GM13976 (cell line): Measurements from ENCODE around the gene FFAR1.

Source experiments
- DNase-seq: peaks from one replicate; pipeline ENCODE4 v3.0.0; 2012; ENCODE audit warnings: low spot score
- CTCF ChIP-seq: IDR thresholded peaks from 2 replicates; pipeline ENCODE4 v1.5.1; 2012; ENCODE audit warnings: borderline replicate concordance, mild to moderate bottlenecking; ENCODE audit not compliant: insufficient read depth; ENCODE audit errors: extremely low read depth, missing control alignments, control extremely low read depth
- in situ Hi-C: fragments of 300-500 bp; cut with MboI; formaldehyde crosslinking; loops from one replicate; pipeline ENCODE4 v1.12.0; 2022; ENCODE audit warnings: low sequenced_read_pairs, mixed read lengths, inconsistent platforms; ENCODE audit not compliant: unreplicated experiment

FFAR1 gene

GRCh38 chr19:35309481-35310279 is 38.0 kb upstream of the FFAR1 start:
- peak; percentile 17 for DNase-seq
- TF ChIP-seq CTCF, result no peak
- in situ Hi-C loops, result no loop called here

- in situ Hi-C loops, result no loop called here
- TF ChIP-seq CTCF, result no peak
Observed at GRCh38 chr19:35310331-35310730, 37.4 kb upstream of the FFAR1 start.

GRCh38 chr19:35310811-35311465 is 36.8 kb upstream of the FFAR1 start:
- no peak for DNase-seq
- no peak for TF ChIP-seq CTCF
- in situ Hi-C loops, result no loop called here

More at GRCh38 chr19:35310331-35310730, 37.4 kb upstream of the FFAR1 start:
- DNase-seq, result no peak

GRCh38 chr19:35311901-35312665 is 35.6 kb upstream of the FFAR1 start:
- no peak for DNase-seq
- in situ Hi-C loops, result no loop called here
- TF ChIP-seq CTCF, result no peak

DNA sequence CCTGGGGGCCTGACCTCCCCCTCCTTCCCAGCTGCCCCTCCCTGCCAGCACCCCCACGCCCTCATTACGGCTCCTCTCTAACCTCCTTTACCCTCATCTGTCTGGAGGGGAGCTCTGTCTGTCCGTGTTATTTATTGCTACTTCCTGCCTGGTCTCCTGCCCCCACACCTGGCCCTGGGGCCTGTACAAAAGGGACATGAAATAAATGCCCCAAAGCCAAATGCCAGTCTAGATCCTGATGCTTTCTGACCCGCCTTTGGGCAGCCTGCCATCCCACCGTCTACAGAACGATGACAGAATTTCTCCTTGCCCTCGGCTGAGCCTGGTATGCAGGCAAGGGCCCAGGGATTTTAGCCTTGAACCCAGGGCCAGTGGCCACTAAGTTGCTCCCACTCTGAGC is 34.1 kb upstream of the FFAR1 start:
- in situ Hi-C loops, result no loop called here
- DNase-seq, result no peak

More for the DNA sequence above, 34.1 kb upstream of the FFAR1 start:
- no peak for TF ChIP-seq CTCF
